K562 treated with DMSO at 1 percent for 4 hours (cell line): ENCODE measurements around the gene C10orf53. TPM values are rescaled to one million over a fixed set of nuclear protein-coding genes. Genes with fewer than 3 reads are reported as not detected.

ENCODE experiments used
- total RNA-seq: library from RNA; unstranded; fragments of 300-600 nt; gene quantifications from 2 replicates; pipeline ENCODE4 v1.2.3, GENCODE V29; 2022; ENCODE audit not compliant: insufficient read depth

The C10orf53 gene, protein sequence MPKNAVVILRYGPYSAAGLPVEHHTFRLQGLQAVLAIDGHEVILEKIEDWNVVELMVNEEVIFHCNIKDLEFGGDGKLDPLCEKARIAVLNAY
- total RNA-seq = not detected in 2 replicates

DNA sequence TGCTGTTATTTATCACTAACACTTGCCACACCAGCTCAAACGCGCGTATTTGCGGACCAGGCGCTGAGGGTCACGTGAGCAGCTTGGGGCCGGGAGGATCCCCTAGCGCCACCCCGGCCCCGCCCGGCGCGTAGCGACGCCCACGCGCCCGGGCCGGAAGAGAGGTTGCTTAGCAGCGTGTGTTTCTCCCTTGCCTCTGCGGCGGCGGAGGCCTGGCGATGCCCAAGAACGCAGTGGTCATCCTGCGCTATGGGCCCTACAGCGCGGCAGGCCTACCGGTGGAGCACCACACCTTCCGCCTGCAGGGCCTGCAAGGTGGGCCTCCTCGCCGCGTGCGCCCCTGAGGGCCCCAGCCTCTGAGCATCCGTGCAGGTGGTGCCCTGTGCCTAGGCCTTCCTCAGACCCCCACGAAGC lies at the start of gene C10orf53:
C10orf53 (plus strand) TSS at position 172 of the 414 bp plus-strand sequence; CDS start at position 219, 47 bp downstream.

Other genes with a start within 250 kb of the C10orf53 start
- 7.9 and 12.0 TPM in 2 replicates for gene ERCC6, start 140.5 kb upstream of the C10orf53 start, total RNA-seq
- gene SLC18A3, start 69.3 kb upstream of the C10orf53 start, total RNA-seq = not detected in 2 replicates
- gene CHAT, start 65.6 kb upstream of the C10orf53 start, total RNA-seq = not detected in 2 replicates
- 0.40 and 0.59 TPM in 2 replicates for gene OGDHL, start 82.7 kb downstream of the C10orf53 start, total RNA-seq